Measurements from ENCODE around the gene SLC22A31. TPM values are rescaled to one million over a fixed set of nuclear protein-coding genes. Genes with fewer than 3 reads are reported as not detected.
A peak's percentile ranks its signal among the peaks of the same experiment; 100 is the strongest.
"Not testable (repeated sequence)": the region's sequence is repeated elsewhere in the genome, so short reads cannot be mapped to it uniquely, and the experiment has no call there.

Gene SLC22A31
- total RNA-seq, 1 donor from 2014 or later: not detected

DNA sequence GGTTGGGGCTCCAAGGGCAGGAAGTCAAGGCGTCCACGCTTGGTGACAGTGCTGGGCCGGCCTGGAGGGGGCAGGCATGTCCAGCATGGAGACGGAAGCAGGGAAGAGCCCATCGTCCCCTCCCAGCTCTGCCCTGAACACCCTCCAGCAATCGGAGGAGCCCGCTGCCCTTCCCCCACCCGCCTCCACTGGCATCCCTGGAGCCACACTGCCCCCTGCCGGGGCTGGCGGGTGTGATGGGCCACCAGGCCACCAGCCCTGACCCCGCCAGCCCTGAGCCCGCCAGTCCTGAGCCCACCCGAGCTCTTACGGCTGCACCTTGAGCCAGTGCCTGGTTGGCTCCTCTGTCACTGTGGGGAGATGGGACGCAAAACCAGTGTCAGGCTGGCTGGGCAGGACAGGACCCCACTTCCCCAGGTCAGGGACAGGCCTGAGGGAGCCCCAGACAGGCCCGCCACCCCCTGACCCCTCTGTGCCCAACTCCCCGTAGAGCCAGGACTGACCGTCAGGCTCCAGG, 32.9 kb downstream of the SLC22A31 start:
- intact Hi-C loops (cut with DNase I): loop anchor here (10.0 kb wide), 1 partner anchor 73 kb away; the partner anchor contains the start of gene ACSF3
- H3K4me1 ChIP-seq: peaks cover 6 to 8% of the 10 kb centered on the region in 2 donors
- no peak overlapping the region for H3K4me3 ChIP-seq
- no peaks in the 10 kb centered on the region for H3K36me3 ChIP-seq
- no peak overlapping the region for H3K27ac ChIP-seq
- peaks cover 18% of the 10 kb centered on the region for H3K27me3 ChIP-seq
- no peaks in the 10 kb centered on the region for H3K9me3 ChIP-seq
- peak in 1 of 2 donors; percentile 84 for DNase-seq (ENCODE audit: low spot score in 2 of 2)
- TF ChIP-seq, protein P1, sequence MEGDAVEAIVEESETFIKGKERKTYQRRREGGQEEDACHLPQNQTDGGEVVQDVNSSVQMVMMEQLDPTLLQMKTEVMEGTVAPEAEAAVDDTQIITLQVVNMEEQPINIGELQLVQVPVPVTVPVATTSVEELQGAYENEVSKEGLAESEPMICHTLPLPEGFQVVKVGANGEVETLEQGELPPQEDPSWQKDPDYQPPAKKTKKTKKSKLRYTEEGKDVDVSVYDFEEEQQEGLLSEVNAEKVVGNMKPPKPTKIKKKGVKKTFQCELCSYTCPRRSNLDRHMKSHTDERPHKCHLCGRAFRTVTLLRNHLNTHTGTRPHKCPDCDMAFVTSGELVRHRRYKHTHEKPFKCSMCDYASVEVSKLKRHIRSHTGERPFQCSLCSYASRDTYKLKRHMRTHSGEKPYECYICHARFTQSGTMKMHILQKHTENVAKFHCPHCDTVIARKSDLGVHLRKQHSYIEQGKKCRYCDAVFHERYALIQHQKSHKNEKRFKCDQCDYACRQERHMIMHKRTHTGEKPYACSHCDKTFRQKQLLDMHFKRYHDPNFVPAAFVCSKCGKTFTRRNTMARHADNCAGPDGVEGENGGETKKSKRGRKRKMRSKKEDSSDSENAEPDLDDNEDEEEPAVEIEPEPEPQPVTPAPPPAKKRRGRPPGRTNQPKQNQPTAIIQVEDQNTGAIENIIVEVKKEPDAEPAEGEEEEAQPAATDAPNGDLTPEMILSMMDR (IDR thresholded peaks at IDR 0.05): peak; percentile 44 to 65 (median 62)

DNA sequence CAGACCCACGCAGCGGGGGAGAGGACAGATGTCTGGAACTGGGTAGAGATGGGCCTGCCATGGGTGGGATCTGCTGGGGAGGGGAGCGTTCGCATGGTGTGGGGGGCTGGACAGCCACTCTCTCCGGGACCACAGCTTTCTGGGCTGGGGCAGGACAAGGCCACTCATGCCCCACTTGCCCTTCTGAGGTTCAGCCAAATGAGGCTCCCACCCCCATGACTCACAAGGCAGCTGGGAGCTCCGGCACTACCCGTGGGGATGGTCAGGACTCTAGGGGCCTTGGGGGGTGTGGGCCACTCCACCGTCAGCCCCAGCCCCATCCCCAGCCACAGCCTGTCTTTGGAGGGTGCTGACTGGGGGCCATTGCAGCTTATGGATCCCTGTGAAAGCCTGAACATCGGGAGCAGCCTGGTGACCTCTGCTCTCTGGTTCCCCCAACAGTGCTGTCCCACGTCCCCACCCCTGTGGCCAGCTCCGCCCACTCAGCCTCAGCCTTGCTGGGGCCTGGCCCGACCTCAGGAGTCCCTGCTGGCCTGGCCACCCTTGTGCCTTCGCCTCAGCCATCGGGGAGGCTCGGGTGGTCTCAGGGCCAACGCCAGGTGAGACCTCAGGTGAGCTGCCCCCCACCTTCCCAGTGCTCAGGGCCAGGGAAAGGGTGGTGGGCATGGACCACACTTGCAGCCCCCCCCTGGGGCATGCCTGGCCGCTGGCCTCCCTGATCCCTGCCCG, 33.5 kb downstream of the SLC22A31 start:
- no peaks in the 10 kb centered on the region for H3K9me3 ChIP-seq
- intact Hi-C loops (cut with DNase I): loop anchor here (10.0 kb wide), 1 partner anchor 72 kb away; the partner anchor contains the start of gene ACSF3
- H3K4me1 ChIP-seq: peaks cover 6 to 8% of the 10 kb centered on the region in 2 donors
- H3K27ac ChIP-seq: no peak overlapping the region
- H3K27me3 ChIP-seq: peaks cover 18% of the 10 kb centered on the region
- H3K4me3 ChIP-seq: no peak overlapping the region
- no peak for DNase-seq (ENCODE audit: low spot score in 2 of 2)
- TF ChIP-seq, protein P1 (IDR thresholded peaks at IDR 0.05): no peak
- H3K36me3 ChIP-seq: no peaks in the 10 kb centered on the region

DNA sequence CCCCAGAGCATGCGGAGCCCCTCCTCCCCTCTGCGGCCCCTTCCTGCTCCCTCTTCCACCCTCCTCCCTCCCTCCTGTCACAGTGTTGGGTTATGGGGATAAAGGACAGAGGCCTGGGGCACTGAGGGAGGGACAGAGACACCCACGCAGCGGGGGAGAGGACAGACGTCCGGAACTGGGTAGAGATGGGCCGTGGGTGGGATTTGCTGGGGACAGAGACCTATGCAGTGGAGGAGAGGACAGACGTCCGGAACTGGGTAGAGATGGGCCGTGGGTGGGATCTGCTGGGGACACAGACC, 34.7 kb downstream of the SLC22A31 start:
- not testable (repeated sequence) for H3K4me3 ChIP-seq; H3K27ac ChIP-seq; H3K4me1 ChIP-seq; DNase-seq (ENCODE audit: low spot score in 2 of 2); H3K36me3 ChIP-seq; H3K9me3 ChIP-seq
- peaks cover 14% of the 10 kb centered on the region for H3K27me3 ChIP-seq
- intact Hi-C loops (cut with DNase I): loop anchor here (10.0 kb wide), 1 partner anchor 71 kb away; the partner anchor contains the start of gene ACSF3

DNA sequence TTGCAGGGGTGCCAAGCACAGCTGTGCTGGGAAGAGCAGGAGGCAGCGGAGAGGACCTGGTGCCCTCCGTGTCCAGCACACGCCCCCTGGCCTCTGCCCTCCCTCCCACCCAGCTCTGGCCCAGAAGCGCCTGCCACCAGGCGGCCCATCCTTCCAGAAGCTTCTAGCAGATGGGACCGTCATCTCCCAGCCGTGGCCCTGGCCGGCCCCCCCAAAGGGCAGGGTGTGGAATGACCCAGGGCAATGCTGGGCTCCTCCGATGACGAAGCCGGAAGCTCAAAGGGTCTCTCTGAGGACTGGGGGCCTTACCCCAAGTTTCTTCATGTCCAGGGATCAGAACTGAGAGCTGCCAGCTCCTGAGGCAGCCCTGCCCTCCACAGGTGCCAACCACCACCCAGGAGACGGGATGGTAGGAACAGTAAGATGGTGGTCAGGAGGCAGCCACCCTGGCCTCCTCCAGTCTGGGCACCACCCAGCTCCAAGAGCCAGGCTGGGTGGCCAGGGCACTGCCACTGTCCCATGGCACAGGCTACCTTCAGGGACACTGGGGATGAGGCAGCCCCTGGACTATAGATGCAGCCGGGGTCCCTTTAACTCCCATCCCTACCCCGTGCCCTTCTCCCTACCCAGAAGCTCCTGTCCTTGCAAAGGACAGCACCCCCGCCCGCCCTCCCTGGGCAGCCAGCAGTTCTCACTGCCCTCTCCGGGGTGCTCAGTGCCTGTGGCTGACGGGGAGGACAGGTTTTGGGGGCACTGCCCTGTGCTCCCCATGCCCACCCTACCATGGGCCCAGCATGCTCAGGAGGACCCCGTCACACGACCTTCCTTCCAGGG, 35.3 kb downstream of the SLC22A31 start:
- Histone ChIP-seq H3K4me1 (no peaks in the 10 kb centered on the region), H3K4me3 (no peak overlapping the region), H3K27me3 (peaks cover 12% of the 10 kb centered on the region), H3K27ac (no peak overlapping the region), H3K36me3 (no peaks in the 10 kb centered on the region), H3K9me3 (no peaks in the 10 kb centered on the region)
- TF ChIP-seq, protein P1 (IDR thresholded peaks at IDR 0.05): no peak
- no peak for DNase-seq (ENCODE audit: low spot score in 2 of 2)
- intact Hi-C loops (cut with DNase I): loop anchor here (10.0 kb wide), 1 partner anchor 70 kb away; the partner anchor contains the start of gene ACSF3

DNA sequence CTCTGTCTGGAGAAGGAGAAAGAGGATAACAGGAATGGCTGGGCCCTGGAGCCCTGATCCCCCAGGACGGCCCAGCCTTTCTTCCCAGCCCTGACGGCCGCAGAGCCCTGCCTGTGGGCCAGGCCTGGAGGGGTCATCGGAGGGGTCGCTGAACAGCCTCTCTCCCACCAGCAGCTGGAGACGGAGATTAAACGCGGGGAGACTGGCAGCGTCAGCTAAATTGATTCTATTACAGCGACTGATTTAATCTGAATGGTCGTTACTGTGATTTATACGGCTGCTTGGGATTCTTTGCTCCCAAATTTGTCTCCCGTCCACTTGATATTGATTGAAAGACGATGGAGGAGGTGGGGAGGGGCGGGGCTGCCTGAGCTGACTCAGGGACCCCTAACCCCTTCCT, 35.9 kb downstream of the SLC22A31 start:
- intact Hi-C loops (cut with DNase I): loop anchor here (10.0 kb wide), 1 partner anchor 70 kb away; the partner anchor contains the start of gene ACSF3
- Histone ChIP-seq H3K36me3 (no peaks in the 10 kb centered on the region), H3K27me3 (peaks cover 12% of the 10 kb centered on the region), H3K27ac (no peak overlapping the region), H3K4me1 (no peaks in the 10 kb centered on the region), H3K4me3 (no peak overlapping the region), H3K9me3 (no peaks in the 10 kb centered on the region)
- TF ChIP-seq, protein P1 (IDR thresholded peaks at IDR 0.05): no peak
- no peak for DNase-seq (ENCODE audit: low spot score in 2 of 2)
